ENCODE measurements around the gene LRRC4C.

LRRC4C gene

GRCh38 chr11:41459465-41460401 lies at the start of gene LRRC4C:
Gene LRRC4C, minus strand, starts transcription at chr11:41459652.
- no peak for DNase-seq (ENCODE audit: low read depth in 4 of 4, low spot score in 1 of 4)

- DNase-seq (ENCODE audit: low read depth in 4 of 4, low spot score in 1 of 4) = no peak
Measured at GRCh38 chr11:41508121-41508520, 48.7 kb upstream of the LRRC4C start.

- no peak for DNase-seq (ENCODE audit: low read depth in 4 of 4, low spot score in 1 of 4)
Measured at GRCh38 chr11:41499429-41499828, 40.0 kb upstream of the LRRC4C start.

DNA sequence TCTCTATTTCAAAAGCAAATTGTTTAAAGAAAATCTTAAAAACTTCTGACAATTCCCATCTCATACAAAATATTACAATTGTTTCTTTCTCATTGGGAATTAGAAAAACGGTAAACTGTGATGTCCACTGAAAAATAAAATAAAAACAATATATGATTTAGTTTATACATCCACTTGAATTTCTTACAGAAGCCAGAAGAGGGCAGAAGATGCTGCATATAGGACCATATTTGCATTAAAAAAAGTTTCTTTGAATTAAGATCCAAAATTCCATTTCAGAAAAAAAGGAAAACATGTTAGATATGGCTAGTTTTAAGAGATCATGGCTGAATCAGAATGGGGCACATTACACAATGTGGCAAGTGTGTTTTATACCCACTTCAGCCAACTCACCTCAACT lies 39.3 kb upstream of the LRRC4C start:
- no peak for DNase-seq (ENCODE audit: low read depth in 4 of 4, low spot score in 1 of 4)

DNA sequence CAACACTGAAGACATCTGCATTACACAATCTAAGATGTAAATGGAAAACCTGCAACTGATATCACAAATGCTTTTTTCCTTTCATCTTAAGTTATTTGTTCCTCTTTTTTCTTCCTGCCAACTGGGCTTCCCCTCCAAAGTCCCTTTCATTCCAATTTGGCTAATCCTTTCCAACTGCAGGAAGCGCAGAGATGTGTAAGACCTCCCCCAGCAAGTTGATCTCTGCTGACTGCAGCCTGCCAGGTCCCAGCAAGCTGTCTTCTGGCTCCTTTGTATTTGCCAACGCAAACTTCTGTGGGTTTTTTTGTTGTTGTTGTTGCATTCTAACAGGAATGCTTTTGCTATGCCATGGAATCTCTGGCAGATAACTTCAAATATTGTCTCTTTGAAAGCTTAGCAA lies 38.5 kb upstream of the LRRC4C start:
- DNase-seq (ENCODE audit: low read depth in 4 of 4, low spot score in 1 of 4) = no peak

DNA sequence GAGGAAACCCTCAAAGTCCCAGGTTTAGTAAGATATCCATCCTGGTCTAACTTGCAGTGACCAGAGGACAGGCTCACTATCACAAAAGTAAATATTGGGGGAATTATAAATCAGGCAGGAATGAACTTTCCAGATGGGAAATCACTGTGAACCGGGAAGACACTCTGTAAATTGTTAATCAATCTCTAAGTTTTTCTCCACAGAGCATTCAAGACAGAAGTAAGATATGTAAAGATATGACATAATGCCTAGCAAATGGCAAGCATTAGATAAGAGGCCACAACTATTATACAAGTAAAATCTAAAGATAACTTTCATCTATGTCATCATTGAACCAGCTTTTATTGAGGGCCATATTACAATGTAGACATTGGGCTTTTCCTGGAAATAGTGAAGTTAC lies 35.3 kb upstream of the LRRC4C start:
- no peak for DNase-seq (ENCODE audit: low read depth in 4 of 4, low spot score in 1 of 4)

DNA sequence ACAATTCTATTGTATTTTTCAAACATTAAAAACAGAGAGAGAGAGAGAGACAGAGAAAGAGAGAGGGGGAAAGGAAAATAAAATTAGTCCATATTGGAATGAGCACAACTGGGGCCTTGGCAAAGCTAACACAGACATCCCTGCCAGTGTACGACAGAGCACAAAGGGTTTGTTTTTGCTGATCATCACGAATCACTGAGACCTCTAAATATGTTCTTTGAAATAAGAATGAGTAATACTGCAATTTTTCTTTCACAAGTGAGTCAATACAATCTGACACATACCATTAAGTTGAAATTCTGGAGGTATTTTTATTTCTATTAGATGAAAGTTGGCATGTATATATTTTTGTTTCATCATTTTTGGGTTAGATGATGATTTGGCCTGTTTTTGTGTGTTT lies 27.0 kb upstream of the LRRC4C start:
- DNase-seq (ENCODE audit: low read depth in 4 of 4, low spot score in 1 of 4) = no peak

GRCh38 chr11:41483956-41484355 lies 24.5 kb upstream of the LRRC4C start:
- no peak for DNase-seq (ENCODE audit: low read depth in 4 of 4, low spot score in 1 of 4)

DNA sequence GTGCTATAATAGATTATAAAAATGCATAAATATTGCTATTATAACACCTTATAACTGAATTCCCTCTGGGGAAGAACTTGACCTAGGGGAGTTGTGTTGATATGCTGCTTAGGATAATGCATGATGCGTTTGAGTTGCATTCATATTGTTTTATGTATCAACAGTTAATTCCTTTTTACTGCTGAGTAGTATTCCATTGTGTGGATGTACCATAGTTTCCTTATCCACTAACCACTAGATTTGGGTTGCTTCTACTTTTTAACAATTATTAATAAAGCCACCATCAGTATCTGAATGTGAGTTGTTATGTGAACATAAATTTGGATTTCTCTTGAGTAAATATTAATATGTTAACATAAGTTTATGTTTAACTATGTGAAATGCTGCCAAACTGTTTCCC lies 19.7 kb upstream of the LRRC4C start:
- DNase-seq (ENCODE audit: low read depth in 4 of 4, low spot score in 1 of 4) = no peak

DNA sequence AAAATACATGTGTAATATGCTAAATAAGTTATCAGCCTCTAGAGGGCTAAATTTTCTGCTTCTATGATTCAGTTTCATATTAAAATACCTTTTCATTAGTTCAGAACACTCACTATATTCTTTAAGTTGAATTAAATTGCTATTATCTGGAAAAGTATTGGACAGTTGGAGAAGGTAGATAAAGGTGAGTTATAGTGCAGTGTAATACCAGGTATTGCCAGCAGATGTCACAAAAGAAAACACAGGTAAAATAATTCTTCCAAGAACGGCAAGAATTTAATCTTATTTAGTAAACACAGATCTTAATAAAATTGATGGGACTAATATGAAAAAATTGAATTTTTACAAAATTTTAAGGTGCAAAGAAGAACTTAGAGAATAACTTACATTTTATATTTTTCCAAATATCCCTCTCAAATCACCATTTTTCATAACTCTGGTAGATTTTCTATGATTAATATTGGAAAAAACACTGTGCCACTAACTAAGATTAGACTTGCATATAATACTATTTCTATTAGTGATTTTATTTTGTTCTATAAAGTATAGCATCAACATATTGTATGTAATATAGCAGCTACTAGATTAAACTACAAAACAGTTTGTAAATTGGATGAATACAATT lies 1.7 kb upstream of the LRRC4C start:
- no peak for DNase-seq (ENCODE audit: low read depth in 4 of 4, low spot score in 1 of 4)

DNA sequence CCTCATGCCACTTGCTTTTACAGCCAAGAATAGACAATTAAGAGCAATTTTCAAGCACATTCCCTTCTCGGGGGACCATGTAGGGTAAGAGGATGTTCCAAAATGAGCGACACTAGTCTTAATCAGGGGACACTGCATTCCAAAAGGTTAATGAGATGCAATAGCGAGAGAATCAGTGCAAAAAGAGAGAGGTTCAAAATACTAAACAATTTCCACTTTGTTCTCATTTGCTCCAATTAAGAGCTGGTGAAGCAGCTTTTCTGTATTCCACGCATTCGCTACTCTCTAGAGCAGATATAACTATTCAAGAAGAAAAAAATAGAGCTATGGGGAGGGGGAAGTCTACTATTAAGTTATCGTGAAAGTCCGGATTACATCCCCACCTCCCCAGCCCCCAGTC lies 811 bp downstream of the LRRC4C start:
- DNase-seq (ENCODE audit: low read depth in 4 of 4, low spot score in 1 of 4) = no peak

GRCh38 chr11:41458154-41458553 lies 1.3 kb downstream of the LRRC4C start:
- DNase-seq (ENCODE audit: low read depth in 4 of 4, low spot score in 1 of 4) = no peak

- no peak for DNase-seq (ENCODE audit: low read depth in 4 of 4, low spot score in 1 of 4)
Measured at GRCh38 chr11:41457216-41458014, 2.0 kb downstream of the LRRC4C start.

- DNase-seq (ENCODE audit: low read depth in 4 of 4, low spot score in 1 of 4) = no peak
Measured at GRCh38 chr11:41456269-41456668, 3.2 kb downstream of the LRRC4C start.

DNA sequence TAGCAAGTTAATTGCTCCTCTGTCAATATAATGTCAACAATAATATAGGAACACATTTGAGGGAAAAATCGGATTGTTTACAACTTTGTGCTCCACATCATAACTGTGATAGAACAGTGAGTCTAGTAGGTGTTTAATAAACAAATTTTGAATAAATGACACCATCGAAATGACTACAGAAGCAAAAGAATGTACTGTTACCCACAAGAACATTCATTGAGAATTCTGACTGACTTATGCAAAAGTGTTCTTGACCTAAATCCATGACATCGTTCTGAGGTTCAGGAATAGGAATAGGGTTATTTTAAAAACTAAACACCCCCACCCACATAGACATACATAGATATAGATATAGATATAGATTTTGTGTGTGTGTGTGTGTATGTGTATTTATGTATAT lies 8.4 kb downstream of the LRRC4C start:
- DNase-seq (ENCODE audit: low read depth in 4 of 4, low spot score in 1 of 4) = no peak

DNA sequence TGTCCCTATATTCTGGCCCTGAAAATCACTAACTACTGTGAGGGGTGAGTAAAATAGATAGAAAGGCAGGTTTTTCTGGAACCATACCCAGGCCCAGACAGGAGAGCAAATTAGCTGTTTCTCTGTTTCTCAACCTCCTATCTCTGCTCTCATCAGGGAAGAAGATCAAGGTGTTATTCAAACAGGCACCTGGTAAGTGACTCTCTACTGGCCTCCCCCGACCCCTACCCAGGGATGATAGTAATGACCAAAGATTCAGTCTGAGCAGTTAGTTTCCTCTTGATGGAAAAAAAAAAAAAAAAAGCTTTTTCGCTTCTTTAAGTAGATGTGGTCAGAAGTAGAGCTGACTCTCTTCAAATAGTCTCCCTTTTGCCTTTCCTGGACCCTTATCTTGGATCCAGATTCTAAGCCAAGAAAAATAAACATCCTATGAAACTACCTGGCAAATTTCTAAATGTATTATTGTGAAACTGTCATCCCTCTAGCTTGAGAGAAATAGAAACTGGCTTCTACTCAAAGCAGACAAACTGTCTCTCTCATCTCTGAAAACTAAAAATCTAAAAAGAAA lies 9.9 kb downstream of the LRRC4C start:
- DNase-seq (ENCODE audit: low read depth in 4 of 4, low spot score in 1 of 4) = no peak

DNA sequence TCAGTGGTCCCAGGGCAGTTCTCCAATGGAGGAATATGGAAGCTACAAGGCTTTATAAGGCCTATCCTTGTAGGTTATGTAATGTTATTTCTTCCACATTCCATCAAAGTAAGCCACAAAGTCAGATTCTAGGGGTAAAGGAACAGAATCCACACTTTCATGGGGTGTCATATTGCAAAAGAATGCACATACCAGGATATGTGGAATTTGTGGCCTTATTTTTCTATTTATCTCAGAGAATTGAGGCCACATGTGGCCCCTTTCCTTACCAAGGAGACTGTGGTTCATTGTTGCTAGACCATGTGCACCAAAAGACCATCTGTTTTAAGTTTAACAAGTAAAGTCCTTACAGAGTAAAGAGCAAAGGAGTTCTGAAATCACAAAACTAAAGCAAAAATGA lies 12.9 kb downstream of the LRRC4C start:
- no peak for DNase-seq (ENCODE audit: low read depth in 4 of 4, low spot score in 1 of 4)

DNA sequence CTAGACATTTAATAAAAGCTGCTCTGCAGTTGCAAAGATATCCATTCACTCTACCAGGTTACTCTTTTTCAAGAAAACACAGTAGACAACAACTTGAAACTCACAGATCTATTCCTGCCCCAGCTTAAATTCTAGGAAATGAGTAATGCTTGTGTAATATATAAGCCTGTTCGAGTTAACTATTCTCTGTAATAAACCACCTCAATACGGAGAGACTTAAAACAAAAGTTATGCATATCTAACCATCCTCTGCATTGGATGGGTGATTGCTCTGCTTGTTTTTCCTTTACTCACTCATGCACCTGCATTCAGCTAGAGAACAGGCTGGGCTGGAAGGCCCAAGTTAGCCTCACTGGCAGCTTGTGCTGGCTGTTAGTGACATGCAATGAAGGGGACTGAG lies 13.3 kb downstream of the LRRC4C start:
- no peak for DNase-seq (ENCODE audit: low read depth in 4 of 4, low spot score in 1 of 4)

- DNase-seq (ENCODE audit: low read depth in 4 of 4, low spot score in 1 of 4) = no peak
Measured at GRCh38 chr11:41437006-41437490, 22.4 kb downstream of the LRRC4C start.

- no peak for DNase-seq (ENCODE audit: low read depth in 4 of 4, low spot score in 1 of 4)
Measured at GRCh38 chr11:41435531-41435930, 23.9 kb downstream of the LRRC4C start.

DNA sequence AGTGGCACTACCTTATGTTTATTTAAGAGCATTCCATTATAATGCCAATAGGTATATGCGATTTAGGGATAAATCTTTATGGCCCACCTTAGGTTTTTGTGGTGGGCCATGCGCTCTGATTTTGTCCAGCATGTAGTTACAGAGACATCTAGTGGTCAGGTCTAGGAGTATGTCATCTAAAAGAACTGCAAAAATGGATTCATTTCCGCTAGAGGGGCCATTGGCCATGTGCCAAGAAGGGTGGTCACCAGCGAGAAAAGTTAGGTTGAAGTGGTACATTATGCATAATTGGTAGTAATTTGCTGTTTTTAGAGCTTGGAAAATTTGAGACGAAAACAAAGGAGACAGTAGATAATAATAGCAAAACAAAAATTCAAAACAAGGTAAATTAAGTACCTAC lies 27.7 kb downstream of the LRRC4C start:
- DNase-seq (ENCODE audit: low read depth in 4 of 4, low spot score in 1 of 4) = no peak

Measured in stimulated activated CD4-positive, alpha-beta T cell treated with anti-CD3 and anti-CD28 coated beads, Interleukin-1b, Interleukin-23, amount 100 ng/mL, for 24 hours (primary cell).